ENCODE measurements around the gene IGF1R.

- TF ChIP-seq POLR2A (IDR thresholded peaks at IDR 0.05) (no peak), CTCF (IDR thresholded peaks at IDR 0.05) (no peak), POLR2AphosphoS5 (IDR thresholded peaks at IDR 0.05) (no peak)
Observed at GRCh38 chr15:98616397-98616796, 31.9 kb upstream of the IGF1R start.
